SK-N-SH (cell line): Measurements from ENCODE around the gene NOLC1. TPM values are rescaled to one million over a fixed set of nuclear protein-coding genes. Genes with fewer than 3 reads are reported as not detected.

Source experiments
- CTCF ChIA-PET: fragments of 300-600, 350-600 bp; formaldehyde crosslinking; extraction: SDS; loops from one replicate; lab custom pipeline; 2021; lab: Yijun Ruan, JAX
- POLR2A ChIA-PET: fragments of 350-600 bp; sonication (Branson Sonifier 250); formaldehyde crosslinking; extraction: SDS; loops from one replicate; lab custom pipeline; 2020; ENCODE audit warnings: antibody characterized with exemption, inconsistent platforms; lab: Yijun Ruan, JAX
- DNase-seq: peaks from one replicate; pipeline ENCODE4 v3.0.0; 2012
- H2AFZ ChIP-seq: fragments of 200-600 bp; sonication (generic); 2 replicates; pipeline ENCODE4 v1.8.1; 2016; ENCODE audit warnings: antibody characterized with exemption, mild to moderate bottlenecking, low read depth
- H3F3A ChIP-seq: fragments of 200-600 bp; sonication (generic); replicated peaks from 2 replicates; pipeline ENCODE3; 2016; ENCODE audit warnings: antibody characterized with exemption, mild to moderate bottlenecking; ENCODE audit not compliant: insufficient read depth
- H3K27ac ChIP-seq, 2 experiments: fragments of 200-500 bp in 1 of 2; fragments of 200-600 bp in 1 of 2; sonication (Bioruptor generic) in 1 of 2; sonication (generic), shearing (Covaris generic) in 1 of 2; 2 replicates each; pipeline versions ENCODE4 v1.5.1 to v1.6.1; 2014 to 2016; ENCODE audit warnings: low read depth in 2 of 2, inconsistent platforms in 1 of 2, low read length in 1 of 2, mild to moderate bottlenecking in 1 of 2, mixed read lengths in 1 of 2
- H3K27me3 ChIP-seq: fragments of 200-600 bp; sonication (generic), shearing (Covaris generic); 2 replicates; pipeline ENCODE4 v1.6.1; 2016; ENCODE audit warnings: mixed run types; ENCODE audit not compliant: insufficient read depth
- H3K36me3 ChIP-seq, 2 experiments: fragments of 200-500 bp in 1 of 2; fragments of 200-600 bp in 1 of 2; sonication (Bioruptor generic) in 1 of 2; sonication (generic) in 1 of 2; replicated peaks in 1 of 2; 2 replicates each; pipeline versions ENCODE3 to v1.5.1; 2014 to 2016; ENCODE audit warnings: low read length in 1 of 2, mild to moderate bottlenecking in 1 of 2; ENCODE audit not compliant: insufficient read depth in 2 of 2, control insufficient read depth in 1 of 2
- H3K4me1 ChIP-seq, 2 experiments: fragments of 200-500 bp in 1 of 2; fragments of 200-600 bp in 1 of 2; sonication (Bioruptor generic) in 1 of 2; sonication (generic), shearing (Covaris generic) in 1 of 2; 2 replicates each; pipeline versions ENCODE4 v1.5.1 to v1.6.1; 2014 to 2016; ENCODE audit warnings: low read depth in 1 of 2, low read length in 1 of 2, mixed run types in 1 of 2; ENCODE audit not compliant: insufficient read depth in 2 of 2, control insufficient read depth in 1 of 2
- H3K4me2 ChIP-seq: fragments of 200-600 bp; sonication (generic), shearing (Covaris generic); 2 replicates; pipeline ENCODE4 v1.6.1; 2017; ENCODE audit warnings: mixed run types
- H3K4me3 ChIP-seq, 2 experiments: fragments of 200-500 bp in 1 of 2; fragments of 200-600 bp in 1 of 2; sonication (Bioruptor generic) in 1 of 2; sonication (generic), shearing (Covaris generic) in 1 of 2; 2 replicates each; pipeline versions ENCODE4 v1.5.1 to v1.8.1; 2014 to 2016; ENCODE audit warnings: low read depth in 2 of 2, inconsistent platforms in 1 of 2, low read length in 1 of 2, mild to moderate bottlenecking in 1 of 2, mixed read lengths in 1 of 2, moderate library complexity in 1 of 2
- H3K79me2 ChIP-seq: fragments of 200-600 bp; sonication (generic); 2 replicates; pipeline ENCODE4 v1.8.1; 2017; ENCODE audit warnings: mild to moderate bottlenecking; ENCODE audit not compliant: insufficient read depth
- H3K9ac ChIP-seq: fragments of 200-600 bp; sonication (generic); 2 replicates; pipeline ENCODE4 v1.6.1; 2017; ENCODE audit warnings: mixed run types
- H3K9me2 ChIP-seq: fragments of 200-600 bp; sonication (generic); 2 replicates; pipeline ENCODE4 v1.6.1; 2017; ENCODE audit warnings: mixed run types
- H3K9me3 ChIP-seq: fragments of 200-600 bp; sonication (generic); 2 replicates; pipeline ENCODE4 v1.6.1; 2017; ENCODE audit warnings: mixed run types, mild to moderate bottlenecking, moderate library complexity
- H4K20me1 ChIP-seq: fragments of 200-600 bp; sonication (generic); 2 replicates; pipeline ENCODE4 v1.6.1; 2017; ENCODE audit warnings: mild to moderate bottlenecking, mixed run types; ENCODE audit not compliant: insufficient read depth
- CHD2 ChIP-seq: fragments of 150-350 bp; IDR thresholded peaks from 2 replicates; pipeline ENCODE4 v1.6.1; 2018; ENCODE audit warnings: low read length; ENCODE audit not compliant: partially characterized antibody
- EZH2phosphoT487 ChIP-seq: fragments of 200-600 bp; sonication (generic); IDR thresholded peaks from 2 replicates; pipeline ENCODE4 v1.6.1; 2017; ENCODE audit warnings: low read depth, mixed run types, mild to moderate bottlenecking, antibody characterized with exemption, moderate library complexity, borderline replicate concordance
- FOSL2 ChIP-seq: IDR thresholded peaks from 2 replicates; pipeline ENCODE4 v1.4.0; 2012; ENCODE audit warnings: low read depth, mild to moderate bottlenecking, moderate library complexity, borderline replicate concordance
- GABPA ChIP-seq: IDR thresholded peaks from 2 replicates; pipeline ENCODE4 v1.4.0; 2012; ENCODE audit warnings: low read depth, mild to moderate bottlenecking
- IRF3 ChIP-seq: fragments of 150-350 bp; IDR thresholded peaks from 2 replicates; pipeline ENCODE4 v1.6.1; 2016; ENCODE audit warnings: mild to moderate bottlenecking, low read depth, low read length
- JUND ChIP-seq: IDR thresholded peaks from 2 replicates; pipeline ENCODE4 v1.4.0; 2012
- POLR2AphosphoS5 ChIP-seq: IDR thresholded peaks from 2 replicates; pipeline ENCODE4 v1.6.1; 2012; ENCODE audit warnings: low read depth, low read length
- RAD21 ChIP-seq: IDR thresholded peaks from 2 replicates; pipeline ENCODE4 v1.6.1; 2012; ENCODE audit warnings: mild to moderate bottlenecking, low read length
- REST ChIP-seq: IDR thresholded peaks from 2 replicates; pipeline ENCODE4 v1.6.1; 2012; ENCODE audit warnings: mild to moderate bottlenecking, low read depth, low read length, moderate library complexity
- SIN3A ChIP-seq: IDR thresholded peaks from 2 replicates; pipeline ENCODE4 v1.6.1; 2012; ENCODE audit warnings: low read depth, mild to moderate bottlenecking, low read length, moderate library complexity, borderline replicate concordance
- SMC3 ChIP-seq: IDR thresholded peaks from 2 replicates; pipeline ENCODE4 v1.6.1; 2012; ENCODE audit warnings: low read depth, low read length, improper control_type of control experiment
- ZBTB33 ChIP-seq: IDR thresholded peaks from 2 replicates; pipeline ENCODE4 v1.4.0; 2012; ENCODE audit warnings: low read depth, borderline replicate concordance
- WGBS: methylation state at CpG from one replicate; pipeline ENCODE4 v1.1.6; 2017; ENCODE audit warnings: low lambda C conversion rate; 5-methylcytosine and 5-hydroxymethylcytosine counted together
- polyA plus RNA-seq, 3 experiments: library from polyadenylated mRNA; depleted of rRNA; stranded (reverse); fragments of >200 nt; gene quantifications; 2 replicates each; pipeline ENCODE4 v1.2.3, GENCODE V29; 2012

Gene NOLC1
- polyA plus RNA-seq, 1 of the 3 experiments (the other 2 are of a cell fraction), result 71.8 TPM

GRCh38 chr10:102154466-102155116 lies 2.4 kb downstream of the NOLC1 start:
- peaks cover 37 to 60% of the 10 kb centered on the region in 2 experiments for H3K36me3 ChIP-seq

More at GRCh38 chr10:102154466-102155116, 2.4 kb downstream of the NOLC1 start:
- H3K9ac ChIP-seq, result no peak overlapping the region
- peaks cover 31% of the 10 kb centered on the region for H3F3A ChIP-seq
- H3K79me2 ChIP-seq, result peaks cover 61% of the 10 kb centered on the region
- no peak overlapping the region for H2AFZ ChIP-seq
- H4K20me1 ChIP-seq, result peaks cover 32% of the 10 kb centered on the region
- no peak overlapping the region for H3K4me3 ChIP-seq
- H3K9me3 ChIP-seq, result no peaks in the 10 kb centered on the region
- no peak for TF ChIP-seq SMC3
- TF ChIP-seq REST, result no peak
- TF ChIP-seq ZBTB33, result no peak
- TF ChIP-seq SIN3A, result no peak
- TF ChIP-seq EZH2phosphoT487, result no peak
- no peak for TF ChIP-seq RAD21
- no peak for TF ChIP-seq FOSL2
- TF ChIP-seq IRF3, result no peak
- no peak for TF ChIP-seq CHD2
- TF ChIP-seq POLR2AphosphoS5, result no peak
- no peak for TF ChIP-seq JUND
- no peak for TF ChIP-seq GABPA
- no peak overlapping the region for H3K27ac ChIP-seq
- WGBS, result 96% methylated on average over 11 of the region's 11 CpGs
- CTCF ChIA-PET, result interaction anchor here (0.6 to 3.3 kb wide), 4 partner anchors 14 to 1088 kb away, joined by 3 to 15 read pairs (median 5); no protein-coding TSS in a partner anchor
- H3K4me1 ChIP-seq, result peaks cover 7 to 15% of the 10 kb centered on the region in 2 experiments; a peak in 2 of 4 replicates
- DNase-seq, result no peak
- no peak overlapping the region for H3K4me2 ChIP-seq
- H3K27me3 ChIP-seq, result no peaks in the 10 kb centered on the region
- POLR2A ChIA-PET, result no interaction called here
- no peaks in the 10 kb centered on the region for H3K9me2 ChIP-seq
